GM12873 (cell line): ENCODE results near the gene MICAL1.

Experiments
- CTCF ChIP-seq: IDR thresholded peaks from 2 replicates; pipeline ENCODE4 v1.5.1; 2012; ENCODE audit warnings: low read depth, mild to moderate bottlenecking, moderate library complexity, low read length, control low read depth; ENCODE audit not compliant: insufficient read depth; ENCODE audit errors: missing control alignments

Gene MICAL1

GRCh38 chr6:109455437-109456110, at the start of gene MICAL1:
TSS of gene MICAL1 (minus strand) at chr6:109455772. CDS start at chr6:109454196, 1,576 bp downstream.
- peak; percentile 51 for TF ChIP-seq CTCF

- no peak for TF ChIP-seq CTCF
These were observed 48.0 kb upstream of the MICAL1 start for GRCh38 chr6:109503327-109504224.

GRCh38 chr6:109498936-109499335, 43.4 kb upstream of the MICAL1 start:
- TF ChIP-seq CTCF, result no peak

- no peak for TF ChIP-seq CTCF
These were observed 42.5 kb upstream of the MICAL1 start for GRCh38 chr6:109498052-109498451.

GRCh38 chr6:109496036-109496772, 40.6 kb upstream of the MICAL1 start:
- TF ChIP-seq CTCF, result no peak

- TF ChIP-seq CTCF, result no peak
These were observed 38.3 kb upstream of the MICAL1 start for GRCh38 chr6:109493865-109494264.
